Measurements from ENCODE around the gene CADM1.

The CADM1 gene

DNA sequence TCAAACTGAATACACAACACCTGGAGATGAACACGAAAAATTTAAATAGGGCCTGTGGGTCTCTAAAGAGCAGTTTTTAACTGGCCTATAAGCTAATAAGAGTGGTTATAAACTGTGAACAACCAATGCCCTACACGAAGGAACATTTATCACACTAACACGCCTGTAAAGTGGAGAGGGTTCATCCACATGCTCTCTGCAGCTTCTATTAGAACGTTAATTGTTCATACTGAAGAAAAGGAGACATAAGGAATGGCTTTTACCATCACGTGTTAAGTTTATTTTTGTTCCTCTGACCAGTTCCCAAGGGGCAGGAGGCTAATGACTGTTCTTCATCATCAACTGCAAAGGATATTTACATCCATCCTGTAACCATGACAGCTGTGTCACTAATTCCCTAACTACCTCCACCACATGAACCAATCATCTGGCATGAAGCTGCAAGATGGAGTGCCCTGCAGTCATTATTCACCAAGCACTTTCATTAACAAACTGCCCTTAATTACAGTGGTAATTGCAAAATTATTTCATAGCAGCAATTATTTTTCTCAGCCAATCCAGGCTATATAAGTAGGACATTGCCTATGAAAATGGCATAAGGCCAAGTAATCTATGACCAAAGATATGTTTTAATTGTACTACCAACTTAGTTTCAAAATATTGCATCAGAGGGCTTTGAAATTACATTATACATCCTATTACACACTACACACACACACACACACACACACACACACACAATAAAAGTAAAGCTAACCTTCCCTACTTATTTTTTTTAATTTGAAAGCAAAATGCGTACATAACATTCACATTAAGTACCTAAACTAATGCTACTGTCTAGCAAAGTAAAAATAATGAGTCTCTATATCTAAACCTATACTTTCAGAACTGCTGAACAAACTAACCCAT lies 186.7 kb downstream of the CADM1 start:
- H3K27me3 Mint-ChIP-seq: peaks cover 1% of the 10 kb centered on the region
- no peaks in the 10 kb centered on the region for H3K9me3 Mint-ChIP-seq
- no peak for ATAC-seq (ENCODE audit: low read depth)
- H3K36me3 Mint-ChIP-seq: no peaks in the 10 kb centered on the region
- DNase-seq (ENCODE audit: low spot score in 2 of 2): no peak
- H3K4me1 Mint-ChIP-seq: no peaks in the 10 kb centered on the region
- H3K4me3 Mint-ChIP-seq: no peak overlapping the region
- H3K27ac Mint-ChIP-seq: no peak overlapping the region

DNA sequence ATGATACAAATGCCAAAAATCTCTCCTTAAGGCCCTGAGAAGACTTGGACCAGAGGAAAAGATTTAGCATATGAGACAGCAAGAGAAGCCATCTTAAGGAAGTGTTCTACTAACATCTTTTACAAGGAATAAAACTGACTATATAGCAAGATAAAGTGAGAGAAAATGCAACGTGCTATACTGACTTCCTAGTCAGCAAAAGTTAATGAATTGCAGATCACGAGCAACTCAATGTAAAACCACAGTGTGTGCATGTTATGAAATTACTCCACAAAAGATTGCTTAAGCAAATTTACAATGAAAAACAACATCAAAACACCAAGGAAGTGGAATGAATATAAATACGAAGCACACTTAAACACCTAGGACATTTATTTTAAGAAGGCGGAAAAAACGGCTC lies 187.5 kb downstream of the CADM1 start:
- DNase-seq (ENCODE audit: low spot score in 2 of 2): no peak
- H3K4me1 Mint-ChIP-seq: no peaks in the 10 kb centered on the region
- no peak for ATAC-seq (ENCODE audit: low read depth)

DNA sequence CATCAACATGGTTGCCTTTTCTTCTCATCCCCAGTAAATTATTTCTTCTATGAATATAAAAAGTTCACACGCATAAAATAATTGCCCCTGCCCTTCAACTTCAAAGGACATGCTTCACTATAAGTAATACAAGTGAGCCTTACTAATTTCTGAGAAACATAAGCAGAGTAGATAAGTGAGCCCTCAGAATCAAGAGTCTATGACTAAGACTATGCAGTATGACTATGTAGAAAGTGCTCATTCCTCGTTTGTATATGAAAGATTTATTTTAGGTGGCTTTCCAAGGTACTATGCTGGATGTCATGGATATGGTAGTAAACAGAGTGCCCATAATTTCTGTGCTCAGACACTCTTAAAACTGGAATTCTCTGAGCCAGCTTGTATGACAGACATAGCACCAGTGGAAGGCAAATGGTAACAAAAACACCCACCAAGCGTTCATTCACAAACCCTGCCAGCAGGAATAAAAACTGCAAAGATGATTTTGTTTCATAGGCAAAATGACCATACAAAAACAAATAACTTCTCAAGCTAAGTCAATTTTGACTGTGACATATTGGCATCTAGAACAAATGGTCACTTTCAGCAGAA lies 189.8 kb downstream of the CADM1 start:
- Mint-ChIP-seq H3K27ac (no peak overlapping the region), H3K9me3 (no peaks in the 10 kb centered on the region), H3K4me3 (no peak overlapping the region), H3K27me3 (peaks cover 1% of the 10 kb centered on the region), H3K36me3 (no peaks in the 10 kb centered on the region), H3K4me1 (no peaks in the 10 kb centered on the region)
- no peak for ATAC-seq (ENCODE audit: low read depth)
- DNase-seq (ENCODE audit: low spot score in 2 of 2): no peak

More for the DNA sequence above, 187.5 kb downstream of the CADM1 start:
- no peak overlapping the region for H3K27ac Mint-ChIP-seq
- H3K36me3 Mint-ChIP-seq: no peaks in the 10 kb centered on the region
- no peaks in the 10 kb centered on the region for H3K9me3 Mint-ChIP-seq
- H3K4me3 Mint-ChIP-seq: no peak overlapping the region
- peaks cover 1% of the 10 kb centered on the region for H3K27me3 Mint-ChIP-seq

DNA sequence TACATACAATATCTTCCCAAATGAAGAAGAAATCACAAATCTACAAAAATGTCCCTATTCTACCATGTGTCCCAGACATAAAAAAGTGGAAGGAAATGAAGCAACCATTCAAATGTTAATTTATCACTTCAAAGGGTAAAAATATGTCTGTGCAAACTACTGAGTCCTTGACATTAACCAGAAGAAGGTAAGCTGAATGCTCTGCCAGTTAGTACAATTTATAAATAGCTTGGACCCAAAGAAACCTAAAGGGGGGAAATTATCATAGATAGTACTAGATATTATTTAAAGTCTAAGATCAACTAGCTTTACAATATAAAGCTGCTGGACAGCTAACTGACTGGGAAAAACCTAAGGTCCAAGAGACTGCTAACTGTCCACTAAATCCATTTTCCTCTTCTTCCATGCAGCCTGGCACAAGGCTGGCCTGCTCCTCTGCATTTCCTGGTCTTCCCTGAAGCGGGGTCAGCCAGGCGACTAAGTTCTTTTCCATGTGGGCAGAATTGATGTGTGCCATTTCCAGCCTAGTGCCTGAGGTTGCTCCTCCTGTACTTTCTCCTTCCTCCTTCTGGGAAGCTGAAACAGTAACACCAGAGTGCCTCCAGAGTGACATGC lies 190.9 kb downstream of the CADM1 start:
- H3K4me1 Mint-ChIP-seq: no peaks in the 10 kb centered on the region
- no peak overlapping the region for H3K4me3 Mint-ChIP-seq
- no peaks in the 10 kb centered on the region for H3K9me3 Mint-ChIP-seq
- H3K27me3 Mint-ChIP-seq: no peaks in the 10 kb centered on the region
- no peak overlapping the region for H3K27ac Mint-ChIP-seq
- H3K36me3 Mint-ChIP-seq: no peaks in the 10 kb centered on the region
- no peak for DNase-seq (ENCODE audit: low spot score in 2 of 2)
- no peak for ATAC-seq (ENCODE audit: low read depth)

DNA sequence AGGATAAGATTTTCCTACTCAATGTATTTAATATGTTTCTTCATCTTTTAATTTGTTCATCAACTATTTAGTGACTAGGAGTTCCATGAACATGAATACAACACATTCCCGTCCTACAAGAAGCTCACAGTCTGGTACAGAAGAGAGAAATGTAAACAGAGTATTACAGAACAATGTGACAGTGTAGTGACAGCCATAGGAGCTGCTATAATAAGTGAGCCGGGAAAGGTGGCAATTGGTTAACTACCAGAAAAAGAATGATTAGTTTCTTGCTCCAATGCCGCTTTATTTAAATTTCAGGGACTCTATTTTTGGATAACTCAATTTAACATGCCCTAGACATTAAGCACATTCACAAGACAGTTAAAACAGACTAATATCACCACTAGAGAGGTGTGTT lies 192.3 kb downstream of the CADM1 start:
- Mint-ChIP-seq H3K9me3 (no peaks in the 10 kb centered on the region), H3K27me3 (no peaks in the 10 kb centered on the region), H3K4me1 (no peaks in the 10 kb centered on the region), H3K27ac (no peak overlapping the region), H3K4me3 (no peak overlapping the region), H3K36me3 (no peaks in the 10 kb centered on the region)
- DNase-seq (ENCODE audit: low spot score in 2 of 2): no peak
- ATAC-seq (ENCODE audit: low read depth): no peak

DNA sequence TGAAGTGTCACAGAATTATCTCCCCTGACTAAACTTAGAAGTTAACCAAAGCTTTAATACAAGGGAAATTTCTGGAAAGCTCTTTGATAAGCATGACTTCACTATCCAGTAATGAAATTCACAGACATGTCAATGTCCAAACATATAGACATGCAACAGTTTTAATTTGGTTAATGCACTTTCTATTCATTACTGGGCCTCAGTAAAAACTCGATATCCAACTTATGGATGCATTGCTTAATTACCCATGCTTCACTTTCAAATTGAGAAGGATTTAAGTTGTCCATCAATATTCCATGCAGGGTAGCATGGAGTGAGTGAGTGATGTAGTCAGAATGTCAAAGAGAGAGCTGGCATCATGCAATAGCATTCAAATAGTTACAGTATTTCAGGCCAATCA lies 197.5 kb downstream of the CADM1 start:
- no peak overlapping the region for H3K27ac Mint-ChIP-seq
- H3K27me3 Mint-ChIP-seq: no peaks in the 10 kb centered on the region
- no peak overlapping the region for H3K4me3 Mint-ChIP-seq
- ATAC-seq (ENCODE audit: low read depth) (no peak), DNase-seq (ENCODE audit: low spot score in 2 of 2) (no peak)
- H3K4me1 Mint-ChIP-seq: no peaks in the 10 kb centered on the region
- no peaks in the 10 kb centered on the region for H3K36me3 Mint-ChIP-seq
- no peaks in the 10 kb centered on the region for H3K9me3 Mint-ChIP-seq

DNA sequence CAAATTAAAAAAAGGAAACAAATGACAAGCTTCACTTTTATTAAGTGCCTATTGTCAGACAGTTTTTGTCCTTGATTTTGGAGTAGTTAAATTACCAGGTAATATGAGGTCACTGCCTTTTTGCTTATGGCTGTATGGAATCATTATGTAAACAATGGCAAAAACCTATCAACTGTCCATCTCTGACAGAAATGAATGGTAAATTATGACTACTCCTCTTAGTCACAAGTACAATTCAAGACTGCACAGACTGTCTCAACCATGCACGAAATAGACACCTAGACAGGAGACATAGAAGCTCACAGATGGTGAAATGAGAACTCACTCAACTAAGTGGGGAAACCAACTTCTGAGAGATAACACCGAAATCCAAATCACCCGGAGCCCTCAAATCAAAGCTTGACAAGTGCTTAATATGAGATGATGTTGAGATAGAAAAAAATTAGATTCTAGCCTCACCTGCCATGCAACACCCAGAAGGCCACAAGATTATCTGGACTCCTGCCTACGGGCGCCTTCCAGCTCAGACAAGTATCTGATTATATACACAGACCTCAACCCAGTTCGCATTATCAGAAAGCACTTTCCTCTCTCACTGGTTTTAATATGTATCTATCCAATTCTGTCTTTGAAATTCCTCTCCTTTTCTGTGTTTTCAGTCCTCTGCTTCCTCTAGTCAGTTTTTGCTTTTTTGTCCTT lies 199.3 kb downstream of the CADM1 start:
- ATAC-seq (ENCODE audit: low read depth) (no peak), DNase-seq (ENCODE audit: low spot score in 2 of 2) (no peak)
- H3K9me3 Mint-ChIP-seq: no peaks in the 10 kb centered on the region
- H3K36me3 Mint-ChIP-seq: no peaks in the 10 kb centered on the region
- no peak overlapping the region for H3K4me3 Mint-ChIP-seq
- H3K27me3 Mint-ChIP-seq: no peaks in the 10 kb centered on the region
- no peaks in the 10 kb centered on the region for H3K4me1 Mint-ChIP-seq
- H3K27ac Mint-ChIP-seq: no peak overlapping the region

DNA sequence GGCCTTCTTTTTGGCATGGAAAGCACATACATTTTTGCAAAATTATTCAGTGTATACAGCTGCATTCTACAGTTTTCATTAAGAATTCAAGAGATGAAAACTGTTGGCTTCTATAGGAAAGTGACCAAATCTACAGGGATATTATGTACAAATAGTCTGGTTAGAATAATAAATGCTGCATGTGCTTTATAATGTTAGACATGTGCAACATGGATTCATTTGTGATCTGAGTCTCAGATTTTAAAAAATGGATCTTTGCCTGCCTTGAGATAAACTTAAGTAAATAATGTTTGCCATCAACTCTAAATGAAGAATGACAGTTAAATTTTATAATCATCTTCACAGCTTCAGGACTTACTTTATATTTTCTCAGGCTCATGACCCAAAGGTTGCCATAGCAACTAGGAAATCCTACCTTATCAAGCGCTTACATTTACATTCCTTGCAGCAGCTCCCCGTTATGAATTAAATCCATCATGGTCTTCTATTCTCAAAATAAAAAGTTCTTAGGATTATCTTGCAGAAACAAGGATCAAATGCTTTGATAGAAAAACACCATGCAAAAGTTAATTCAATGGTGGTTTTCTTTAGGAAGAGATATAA lies 200.2 kb downstream of the CADM1 start:
- Mint-ChIP-seq H3K4me3 (no peak overlapping the region), H3K4me1 (no peaks in the 10 kb centered on the region), H3K9me3 (no peaks in the 10 kb centered on the region), H3K27ac (no peak overlapping the region), H3K36me3 (no peaks in the 10 kb centered on the region), H3K27me3 (no peaks in the 10 kb centered on the region)
- no peak for ATAC-seq (ENCODE audit: low read depth)
- no peak for DNase-seq (ENCODE audit: low spot score in 2 of 2)

DNA sequence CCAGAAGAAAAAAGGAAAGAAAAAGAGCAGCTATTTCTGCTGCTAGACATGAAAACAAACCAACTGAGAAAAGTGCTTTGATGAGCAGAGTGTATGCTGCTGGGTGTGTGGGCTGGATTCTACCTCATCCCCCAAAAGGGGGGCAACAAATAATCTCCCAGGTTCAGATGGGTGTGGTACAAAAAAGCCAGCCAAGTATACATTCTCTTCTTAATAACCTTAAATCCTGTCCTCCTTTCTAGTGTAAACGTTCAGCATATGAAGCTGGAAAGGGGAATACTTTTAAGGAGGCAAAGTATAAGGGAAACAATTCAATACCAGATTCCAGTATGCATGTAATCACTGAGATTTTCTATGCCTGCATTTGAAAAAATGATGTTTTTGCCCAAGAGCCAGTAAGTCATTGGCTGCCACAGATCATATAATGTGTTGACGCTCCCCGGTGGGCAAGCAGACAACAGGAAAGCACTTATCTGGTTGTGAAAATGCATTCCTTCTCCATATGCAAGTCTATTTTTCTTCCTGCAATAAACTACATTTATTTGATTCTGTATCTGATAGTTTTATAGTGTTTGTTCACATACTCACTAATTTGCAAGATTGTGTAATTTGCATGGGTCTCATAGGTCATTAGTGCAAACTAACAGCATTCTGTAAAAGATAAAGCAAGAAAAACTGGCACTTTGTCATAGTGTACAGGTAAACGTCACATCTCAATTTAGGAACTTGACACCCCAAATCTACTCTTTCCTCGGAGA lies 201.1 kb downstream of the CADM1 start:
- Mint-ChIP-seq H3K36me3 (no peaks in the 10 kb centered on the region), H3K4me3 (no peak overlapping the region), H3K9me3 (no peaks in the 10 kb centered on the region), H3K27me3 (no peaks in the 10 kb centered on the region), H3K27ac (no peak overlapping the region), H3K4me1 (no peaks in the 10 kb centered on the region)
- DNase-seq (ENCODE audit: low spot score in 2 of 2) (no peak), ATAC-seq (ENCODE audit: low read depth) (no peak)

DNA sequence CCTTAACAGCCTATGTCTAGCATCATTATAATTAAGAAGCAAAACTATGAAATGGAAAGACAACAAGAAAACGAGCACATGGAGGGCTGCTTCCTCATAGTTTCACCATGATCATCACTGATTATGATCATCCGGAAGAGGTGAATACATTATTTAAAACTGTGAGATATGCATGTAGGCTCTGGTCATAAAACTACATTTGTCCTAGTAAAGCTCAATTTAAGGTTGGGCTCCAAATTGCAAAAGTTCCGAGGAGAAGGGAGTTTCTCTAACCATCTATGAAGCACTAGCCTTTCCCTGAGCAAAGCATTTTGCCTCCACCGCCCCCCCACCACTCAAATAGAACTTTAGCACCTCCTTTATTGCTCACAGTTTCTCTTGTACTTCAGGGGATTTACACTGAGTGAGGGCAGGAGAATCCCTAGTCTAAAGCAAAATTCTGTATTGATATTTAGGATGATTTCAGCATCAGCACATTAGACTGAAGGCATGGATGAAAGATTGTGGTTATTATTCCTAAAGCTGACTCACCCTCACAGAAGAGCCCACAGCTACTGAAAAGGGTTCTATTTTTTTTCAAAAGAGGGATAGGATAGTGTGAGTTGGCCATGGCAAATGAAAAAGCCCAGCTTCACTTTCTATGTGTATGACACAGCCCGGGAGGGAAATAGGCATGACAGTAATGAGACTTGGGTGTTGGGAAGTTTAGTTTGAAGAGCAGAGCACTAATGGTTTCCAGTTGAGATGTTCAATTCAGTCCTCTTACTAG lies 203.4 kb downstream of the CADM1 start:
- no peak for ATAC-seq (ENCODE audit: low read depth)
- Mint-ChIP-seq H3K36me3 (no peaks in the 10 kb centered on the region), H3K27me3 (no peaks in the 10 kb centered on the region), H3K9me3 (no peaks in the 10 kb centered on the region), H3K4me3 (no peak overlapping the region), H3K27ac (no peak overlapping the region), H3K4me1 (no peaks in the 10 kb centered on the region)
- no peak for DNase-seq (ENCODE audit: low spot score in 2 of 2)

DNA sequence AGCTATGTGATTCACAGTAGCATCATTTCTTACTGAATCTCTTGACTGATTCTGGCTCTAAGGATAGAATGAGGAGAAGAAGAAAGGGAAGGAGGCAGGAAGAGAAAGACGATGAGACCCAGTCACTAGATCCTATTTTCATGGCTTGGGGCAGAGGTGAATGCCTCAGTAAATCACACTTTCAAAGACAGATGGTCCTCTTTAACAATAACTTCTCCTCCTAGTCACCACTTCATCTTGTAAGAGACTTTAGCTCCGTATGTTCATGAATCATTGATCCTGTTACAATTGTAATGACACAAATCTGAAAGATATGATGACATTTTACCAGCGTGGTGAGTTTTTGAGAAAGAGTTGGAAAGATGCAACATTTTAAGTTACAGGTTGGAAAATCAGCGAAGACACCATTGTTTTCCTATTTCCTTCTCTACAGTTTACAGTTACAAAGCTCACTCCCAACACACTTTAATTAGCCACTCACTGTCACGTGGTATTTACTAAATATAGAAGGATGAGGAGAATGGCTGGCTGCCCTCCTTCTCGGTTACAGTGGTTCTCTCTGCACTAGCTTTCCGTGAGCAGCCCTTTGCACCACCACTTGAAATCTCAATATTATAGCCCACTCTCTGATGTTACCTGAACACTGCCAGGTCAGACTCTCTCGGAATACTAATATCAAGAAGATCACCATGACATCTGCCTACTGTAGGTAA lies 205.8 kb downstream of the CADM1 start:
- Mint-ChIP-seq H3K9me3 (no peaks in the 10 kb centered on the region), H3K36me3 (no peaks in the 10 kb centered on the region), H3K27me3 (peaks cover 2% of the 10 kb centered on the region), H3K27ac (no peak overlapping the region), H3K4me1 (no peaks in the 10 kb centered on the region), H3K4me3 (no peak overlapping the region)
- DNase-seq (ENCODE audit: low spot score in 2 of 2) (no peak), ATAC-seq (ENCODE audit: low read depth) (no peak)

DNA sequence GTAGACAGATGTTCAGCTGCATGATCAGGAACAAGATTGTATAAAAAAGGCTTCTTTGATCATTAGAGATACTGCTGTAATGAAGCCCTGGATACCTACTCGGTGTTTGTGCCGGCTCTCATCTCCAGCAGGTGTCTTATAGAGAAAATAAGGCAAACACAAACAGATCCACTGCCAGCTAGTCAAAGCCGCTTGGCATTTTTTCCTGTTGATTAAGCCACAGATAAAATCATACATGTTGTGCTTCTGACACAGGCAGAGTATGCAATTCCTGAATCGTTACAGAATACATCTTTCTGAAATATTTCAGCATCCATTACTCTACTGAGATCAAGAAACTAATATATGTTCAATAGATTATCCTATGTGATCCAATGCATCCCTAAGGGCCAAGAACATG lies 206.9 kb downstream of the CADM1 start:
- Mint-ChIP-seq H3K36me3 (no peaks in the 10 kb centered on the region), H3K27me3 (peaks cover 2% of the 10 kb centered on the region), H3K4me3 (no peak overlapping the region), H3K27ac (no peak overlapping the region), H3K9me3 (no peaks in the 10 kb centered on the region), H3K4me1 (no peaks in the 10 kb centered on the region)
- ATAC-seq (ENCODE audit: low read depth) (no peak), DNase-seq (ENCODE audit: low spot score in 2 of 2) (no peak)
